ENCODE results near the gene TNFRSF14. TPM values are rescaled to one million over a fixed set of nuclear protein-coding genes. Genes with fewer than 3 reads are reported as not detected.

Gene TNFRSF14
- total RNA-seq, 1 experiment from 2014 or later = 0.57 TPM

- Histone ChIP-seq H3K4me2 (ENCODE audit: insufficient read depth, insufficient read length, low read length) (no peak overlapping the region), H2BK5ac (ENCODE audit: insufficient read length, low read length) (no peak overlapping the region), H3K79me1 (ENCODE audit: insufficient read depth, low read depth, low read length, poor library complexity, severe bottlenecking) (no peaks in the 10 kb centered on the region), H2BK20ac (ENCODE audit: low read depth, low read length, poor library complexity, severe bottlenecking) (no peak overlapping the region), H3K18ac (ENCODE audit: insufficient read length, low read depth, low read length) (no peak overlapping the region), H4K20me1 (ENCODE audit: control insufficient read depth, insufficient read depth, insufficient read length) (peaks cover 3% of the 10 kb centered on the region), H2BK120ac (ENCODE audit: low read depth, low read length, poor library complexity, severe bottlenecking) (no peak overlapping the region), H4K5ac (ENCODE audit: insufficient read length, low read depth, low read length) (no peak overlapping the region), H3K27me3 (ENCODE audit: insufficient read depth, low read length) (no peaks in the 10 kb centered on the region; the same call in 1 of the 2 replicates), H3T11ph (ENCODE audit: low read length) (no peak overlapping the region), H3K79me2 (ENCODE audit: insufficient read depth, low read length) (no peaks in the 10 kb centered on the region), H3K23ac (ENCODE audit: insufficient read length, low read depth, low read length) (no peak overlapping the region), H3K56ac (ENCODE audit: insufficient read length, low read depth, low read length) (no peak overlapping the region), H3K4me1 (ENCODE audit: insufficient read depth, low read length) (no peaks in the 10 kb centered on the region), H3K9me3 (ENCODE audit: control insufficient read depth, low read depth, low read length) (no peaks in the 10 kb centered on the region), H2AK5ac (ENCODE audit: insufficient read length, low read length) (no peak overlapping the region), H3K27ac (ENCODE audit: insufficient read length, low read depth, low read length) (no peak overlapping the region), H2AFZ (ENCODE audit: low read length) (no peak overlapping the region), H2BK12ac (ENCODE audit: insufficient read length, low read depth, low read length) (no peak overlapping the region), H3K4ac (ENCODE audit: low read depth, low read length) (no peak overlapping the region), H3K23me2 (ENCODE audit: insufficient read length, low read depth, low read length, poor library complexity, severe bottlenecking) (no peaks in the 10 kb centered on the region), H3K14ac (ENCODE audit: insufficient read depth, low read length) (no peak overlapping the region), H4K8ac (replicated peaks; ENCODE audit: insufficient read length, low read depth, low read length) (no peak overlapping the region), H4K91ac (ENCODE audit: insufficient read length, low read depth, low read length) (no peak overlapping the region), H2BK15ac (ENCODE audit: low read depth, low read length) (no peak overlapping the region), H3K9ac (ENCODE audit: extremely low read depth, insufficient read length, low read length) (no peak overlapping the region)
- Mint-ChIP-seq H3K27me3 (ENCODE audit: low read depth) (peaks cover 72% of the 10 kb centered on the region), H3K4me3 (no peak overlapping the region), H3K9me3 (peaks cover 0 to 3% of the 10 kb centered on the region in 2 experiments; a peak in 2 of 5 replicates), H3K27ac (no peak overlapping the region), H3K36me3 (ENCODE audit: insufficient read depth in 1 of 3, low read depth in 3 of 3) (no peaks in the 10 kb centered on the region), H3K4me1 (peaks cover 7 to 27% of the 10 kb centered on the region in 2 experiments)
- DNase-seq = peak; percentile 79
- no CpG with 5 or more reads among the region's 12 CpGs for WGBS (ENCODE audit: extremely low coverage, insufficient read length, low lambda C conversion rate)
- TF ChIP-seq CTCF (conservative IDR thresholded peaks at IDR 0.05) = peak; percentile 71
Observed at GRCh38 chr1:2539312-2539907, 16.8 kb upstream of the TNFRSF14 start.
